Chondrocyte (in vitro differentiated cells): ENCODE results near the gene KRT7. TPM values are rescaled to one million over a fixed set of nuclear protein-coding genes. Genes with fewer than 3 reads are reported as not detected.
A peak's percentile ranks its signal among the peaks of the same experiment; 100 is the strongest.

ENCODE experiments used
- DNase-seq: peaks from one replicate; pipeline ENCODE4 v3.0.0; 2021; ENCODE audit warnings: mixed read lengths, low spot score
- H3K27ac Mint-ChIP-seq: one replicate; pipeline ENCODE4 v1.8.0; 2021; ENCODE audit warnings: mild to moderate bottlenecking, moderate library complexity, mixed read lengths; ENCODE audit not compliant: unreplicated experiment
- H3K27me3 Mint-ChIP-seq: 2 replicates; pipeline ENCODE4 v1.8.0; 2021; ENCODE audit warnings: low read depth, mixed read lengths
- H3K36me3 Mint-ChIP-seq: 2 replicates; pipeline ENCODE4 v1.8.0; 2021; ENCODE audit warnings: low read depth, mixed read lengths
- H3K4me1 Mint-ChIP-seq: 2 replicates; pipeline ENCODE4 v1.8.0; 2021; ENCODE audit warnings: low read depth, mild to moderate bottlenecking, mixed read lengths
- H3K4me3 Mint-ChIP-seq: one replicate; pipeline ENCODE4 v1.8.0; 2021; ENCODE audit warnings: mild to moderate bottlenecking, moderate library complexity, mixed read lengths; ENCODE audit not compliant: unreplicated experiment
- H3K9me3 Mint-ChIP-seq: 2 replicates; pipeline ENCODE4 v1.8.0; 2021; ENCODE audit warnings: low read depth, mixed read lengths
- CTCF ChIP-seq: fragments of 200-600 bp; sonication (generic); IDR thresholded peaks from 2 replicates; pipeline ENCODE4 v1.5.0; 2021; ENCODE audit warnings: antibody characterized with exemption, mild to moderate bottlenecking, moderate library complexity
- total RNA-seq: library from RNA; stranded (reverse); gene quantifications from 3 replicates; pipeline ENCODE4 v1.2.1, GENCODE V29; 2021

The KRT7 gene
- total RNA-seq, 1 donor from 2014 or later = 266 TPM

- peak overlapping the region; percentile 12 for H3K4me3 Mint-ChIP-seq
- peaks cover 93% of the 10 kb centered on the region for H3K4me1 Mint-ChIP-seq
- TF ChIP-seq CTCF = no peak
- DNase-seq = no peak
- no peaks in the 10 kb centered on the region for H3K9me3 Mint-ChIP-seq
- H3K27me3 Mint-ChIP-seq = no peaks in the 10 kb centered on the region
- H3K27ac Mint-ChIP-seq = peak overlapping the region; percentile 98
- no peaks in the 10 kb centered on the region for H3K36me3 Mint-ChIP-seq
Observed at GRCh38 chr12:52190860-52191729, 41.9 kb upstream of the KRT7 start.

GRCh38 chr12:52191841-52192791 lies 40.9 kb upstream of the KRT7 start, which contains the start of gene KRT80:
KRT80 (minus strand) TSS chr12:52192014; CDS start chr12:52191902, 112 bp downstream.
- no peaks in the 10 kb centered on the region for H3K9me3 Mint-ChIP-seq
- H3K4me1 Mint-ChIP-seq = peaks cover 87% of the 10 kb centered on the region
- DNase-seq = no peak
- peak within 1 kb of the TSS; percentile 98 for H3K27ac Mint-ChIP-seq
- no peaks in the 10 kb centered on the region for H3K36me3 Mint-ChIP-seq
- H3K27me3 Mint-ChIP-seq = no peaks in the 10 kb centered on the region
- H3K4me3 Mint-ChIP-seq = peak within 1 kb of the TSS; percentile 12
- peak; percentile 14 for TF ChIP-seq CTCF

GRCh38 chr12:52193532-52193931 lies 39.5 kb upstream of the KRT7 start:
- no peaks in the 10 kb centered on the region for H3K9me3 Mint-ChIP-seq
- H3K4me1 Mint-ChIP-seq = peaks cover 81% of the 10 kb centered on the region
- H3K27me3 Mint-ChIP-seq = no peaks in the 10 kb centered on the region
- H3K4me3 Mint-ChIP-seq = no peak overlapping the region
- TF ChIP-seq CTCF = no peak
- no peak for DNase-seq
- no peaks in the 10 kb centered on the region for H3K36me3 Mint-ChIP-seq
- H3K27ac Mint-ChIP-seq = peak overlapping the region; percentile 98

GRCh38 chr12:52193991-52194390 lies 39.1 kb upstream of the KRT7 start:
- Mint-ChIP-seq H3K27me3 (no peaks in the 10 kb centered on the region), H3K27ac (peak overlapping the region; percentile 98), H3K36me3 (no peaks in the 10 kb centered on the region), H3K4me3 (no peak overlapping the region), H3K9me3 (no peaks in the 10 kb centered on the region), H3K4me1 (peaks cover 79% of the 10 kb centered on the region)
- no peak for DNase-seq
- TF ChIP-seq CTCF = no peak
